K562 (cell line): Measurements from ENCODE around the gene TFE3. TPM values are rescaled to one million over a fixed set of nuclear protein-coding genes. Genes with fewer than 3 reads are reported as not detected.

Experiments
- BACH1 ChIP-seq: fragments of 200-800 bp; sonication (Bioruptor generic); IDR thresholded peaks from 2 replicates; pipeline ENCODE4 v1.6.1; 2016; ENCODE audit warnings: missing genetic modification characterization, missing compliant biosample characterization
- BCL6 ChIP-seq: fragments of 250-450 bp; sonication (Bioruptor Pico); IDR thresholded peaks from 2 replicates; pipeline ENCODE4 v1.4.0; 2020
- BRF1 ChIP-seq: IDR thresholded peaks from 3 replicates; pipeline ENCODE4 v1.6.1; 2011; ENCODE audit warnings: borderline replicate concordance, mild to moderate bottlenecking; ENCODE audit not compliant: insufficient read length; ENCODE audit errors: extremely low read depth
- C11orf30 ChIP-seq: fragments of 450-650 bp; IDR thresholded peaks from 2 replicates; pipeline ENCODE4 v1.6.1; 2016; ENCODE audit warnings: low read depth, mild to moderate bottlenecking
- CREB1 ChIP-seq, 2 experiments: sonication (generic) in 1 of 2; formaldehyde crosslinking in 1 of 2; IDR thresholded peaks; 2 replicates each; pipeline versions ENCODE4 v1.6.1 to v1.8.0; 2012 to 2022; ENCODE audit warnings: inconsistent platforms in 1 of 2, mild to moderate bottlenecking in 1 of 2, missing genetic modification reagents in 1 of 2, moderate library complexity in 1 of 2
- DDX20 ChIP-seq: fragments of 450-650 bp; IDR thresholded peaks from 2 replicates; pipeline ENCODE4 v1.6.1; 2016; ENCODE audit warnings: missing genetic modification characterization, low read depth, mild to moderate bottlenecking, missing compliant biosample characterization, moderate library complexity
- EP400 ChIP-seq: fragments of 450-650 bp; IDR thresholded peaks from 2 replicates; pipeline ENCODE4 v1.6.1; 2017; ENCODE audit warnings: antibody characterized with exemption, mild to moderate bottlenecking, moderate library complexity
- FUS ChIP-seq: fragments of 200-400 bp; formaldehyde crosslinking; optimal IDR thresholded peaks from 2 replicates; pipeline ENCODE3; 2017; ENCODE audit warnings: low read depth, low read length
- HIVEP1 ChIP-seq: fragments of 250-450 bp; sonication (Bioruptor Pico); IDR thresholded peaks from 2 replicates; pipeline ENCODE4 v1.4.0; 2020; ENCODE audit warnings: mild to moderate bottlenecking
- ILK ChIP-seq: fragments of 450-650 bp; IDR thresholded peaks from 2 replicates; pipeline ENCODE4 v1.6.1; 2016; ENCODE audit warnings: missing genetic modification characterization, low read depth, mild to moderate bottlenecking, missing compliant biosample characterization, moderate library complexity, borderline replicate concordance
- RBBP5 ChIP-seq: fragments of 200-600 bp; sonication (generic); IDR thresholded peaks from 2 replicates; pipeline ENCODE4 v1.6.1; 2012; ENCODE audit warnings: borderline replicate concordance, mild to moderate bottlenecking, low read length, control low read depth, inconsistent platforms; ENCODE audit not compliant: insufficient read depth, poor library complexity, severe bottlenecking
- RBM22 ChIP-seq: fragments of 200-400 bp; formaldehyde crosslinking; IDR thresholded peaks from 2 replicates; pipeline ENCODE4 v1.6.1; 2018; ENCODE audit warnings: low read length, low read depth; ENCODE audit not compliant: poor library complexity, severe bottlenecking
- SIX5 ChIP-seq, 2 experiments: IDR thresholded peaks; 2 replicates each; pipeline ENCODE4 v1.6.1; 2011; ENCODE audit warnings: low read length in 2 of 2, borderline replicate concordance in 1 of 2, low read depth in 1 of 2, mild to moderate bottlenecking in 1 of 2, moderate library complexity in 1 of 2; ENCODE audit not compliant: insufficient read depth in 1 of 2
- SMARCA5 ChIP-seq: fragments of 450-650 bp; IDR thresholded peaks from 2 replicates; pipeline ENCODE4 v1.6.1; 2016
- SOX6 ChIP-seq: fragments of 450-650 bp; IDR thresholded peaks from 2 replicates; pipeline ENCODE4 v1.6.1; 2014; ENCODE audit warnings: mild to moderate bottlenecking
- ZBTB1 ChIP-seq: sonication (generic); formaldehyde crosslinking; IDR thresholded peaks from 2 replicates; pipeline ENCODE4 v1.8.1; 2023; ENCODE audit warnings: missing genetic modification reagents, low read depth, mild to moderate bottlenecking, borderline replicate concordance
- ZBTB7A ChIP-seq: IDR thresholded peaks from 2 replicates; pipeline ENCODE4 v1.6.1; 2011; ENCODE audit warnings: low read depth, mild to moderate bottlenecking, low read length, moderate library complexity, borderline replicate concordance; ENCODE audit not compliant: control insufficient read depth
- ZNF644 ChIP-seq: fragments of 200-800 bp; sonication (Bioruptor generic); IDR thresholded peaks from 2 replicates; pipeline ENCODE4 v1.6.1; 2016; ENCODE audit warnings: low read depth, missing genetic modification characterization, missing compliant biosample characterization
- polyA plus RNA-seq, 8 experiments: library from polyadenylated mRNA; depleted of rRNA in 4 of 8; stranded (reverse) in 5 of 8; unstranded in 3 of 8; fragments of >200 nt; fragmentation: Nextera tagmentation in 2 of 8; fragmentation: Illumina TruSeq in 1 of 8; extraction: Ambion mirVana in 2 of 8; extraction: Trizol in 1 of 8; gene quantifications; 2 replicates each; pipeline versions ENCODE4 v1.2.1 to v1.2.3, GENCODE V29; 2011 to 2014; ENCODE audit warnings: inconsistent platforms in 1 of 8, missing spikeins in 1 of 8
- total RNA-seq, 7 experiments: library from RNA; depleted of rRNA in 6 of 7; stranded (reverse); fragments of >200 nt in 6 of 7; fragmentation: Illumina TruSeq in 2 of 7; extraction: Trizol in 2 of 7; gene quantifications; 2 replicates each; pipeline versions ENCODE4 v1.2.1 to v1.2.3, GENCODE V29; 2011 to 2021; ENCODE audit warnings: low replicate concordance in 1 of 7
- TF ChIP-seq, protein P1 (sequence below): fragments of 450-650 bp; IDR thresholded peaks from 2 replicates; pipeline ENCODE4 v1.6.1; 2016; ENCODE audit warnings: low read depth, mild to moderate bottlenecking, moderate library complexity
- TF ChIP-seq, protein P2 (sequence below), 2 experiments: fragments of 450-650 bp in 1 of 2; IDR thresholded peaks; 2 replicates each; pipeline ENCODE4 v1.6.1; 2011 to 2017; ENCODE audit warnings: low read depth in 2 of 2, antibody characterized with exemption in 1 of 2, borderline replicate concordance in 1 of 2, low read length in 1 of 2, mild to moderate bottlenecking in 1 of 2, mixed read lengths in 1 of 2; ENCODE audit not compliant: control insufficient read depth in 1 of 2
- TF ChIP-seq, protein P3 (sequence below): fragments of 250-450 bp; sonication (Bioruptor Pico); IDR thresholded peaks from 2 replicates; pipeline ENCODE4 v1.4.0; 2020; ENCODE audit warnings: borderline replicate concordance

Gene TFE3
- total and polyA plus RNA-seq, 9 of the 15 experiments (the other 6 are each of a cell fraction or from before 2014, with no cell fraction given), result 1.9 to 20.3 (median 11.9) TPM

GRCh38 chrX:49079489-49080428 is 36.6 kb upstream of the TFE3 start, which contains the start of gene WDR45 (continued):
- TF ChIP-seq, protein P1, sequence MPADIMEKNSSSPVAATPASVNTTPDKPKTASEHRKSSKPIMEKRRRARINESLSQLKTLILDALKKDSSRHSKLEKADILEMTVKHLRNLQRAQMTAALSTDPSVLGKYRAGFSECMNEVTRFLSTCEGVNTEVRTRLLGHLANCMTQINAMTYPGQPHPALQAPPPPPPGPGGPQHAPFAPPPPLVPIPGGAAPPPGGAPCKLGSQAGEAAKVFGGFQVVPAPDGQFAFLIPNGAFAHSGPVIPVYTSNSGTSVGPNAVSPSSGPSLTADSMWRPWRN, result no peak
- TF ChIP-seq RBM22 (no peak), EP400 (peak; percentile 94), ILK (tag) (no peak), SIX5 (IDR thresholded peaks at IDR 0.05; ENCODE audit: borderline replicate concordance in 1 of 2, insufficient read depth in 1 of 2, low read depth in 1 of 2, low read length in 2 of 2) (no peak), BCL6 (CRISPR knock-in tag) (no peak), ZBTB1 (CRISPR knock-in tag) (no peak), DDX20 (no peak), ZNF644 (tag) (no peak), CREB1 (IDR thresholded peaks at IDR 0.05) (peak; percentile 47; the same call in 1 of the 2 replicates), CREB1 (CRISPR knock-in tag; IDR thresholded peaks at IDR 0.05) (no peak), C11orf30 (peak; percentile 43), SMARCA5 (no peak), HIVEP1 (no peak), FUS (no peak), BACH1 (no peak), BRF1 (no peak), ZBTB7A (peak; percentile 89; the same call in 1 of the 2 replicates), RBBP5 (peak; percentile 73), SOX6 (no peak)
- TF ChIP-seq, protein P2, sequence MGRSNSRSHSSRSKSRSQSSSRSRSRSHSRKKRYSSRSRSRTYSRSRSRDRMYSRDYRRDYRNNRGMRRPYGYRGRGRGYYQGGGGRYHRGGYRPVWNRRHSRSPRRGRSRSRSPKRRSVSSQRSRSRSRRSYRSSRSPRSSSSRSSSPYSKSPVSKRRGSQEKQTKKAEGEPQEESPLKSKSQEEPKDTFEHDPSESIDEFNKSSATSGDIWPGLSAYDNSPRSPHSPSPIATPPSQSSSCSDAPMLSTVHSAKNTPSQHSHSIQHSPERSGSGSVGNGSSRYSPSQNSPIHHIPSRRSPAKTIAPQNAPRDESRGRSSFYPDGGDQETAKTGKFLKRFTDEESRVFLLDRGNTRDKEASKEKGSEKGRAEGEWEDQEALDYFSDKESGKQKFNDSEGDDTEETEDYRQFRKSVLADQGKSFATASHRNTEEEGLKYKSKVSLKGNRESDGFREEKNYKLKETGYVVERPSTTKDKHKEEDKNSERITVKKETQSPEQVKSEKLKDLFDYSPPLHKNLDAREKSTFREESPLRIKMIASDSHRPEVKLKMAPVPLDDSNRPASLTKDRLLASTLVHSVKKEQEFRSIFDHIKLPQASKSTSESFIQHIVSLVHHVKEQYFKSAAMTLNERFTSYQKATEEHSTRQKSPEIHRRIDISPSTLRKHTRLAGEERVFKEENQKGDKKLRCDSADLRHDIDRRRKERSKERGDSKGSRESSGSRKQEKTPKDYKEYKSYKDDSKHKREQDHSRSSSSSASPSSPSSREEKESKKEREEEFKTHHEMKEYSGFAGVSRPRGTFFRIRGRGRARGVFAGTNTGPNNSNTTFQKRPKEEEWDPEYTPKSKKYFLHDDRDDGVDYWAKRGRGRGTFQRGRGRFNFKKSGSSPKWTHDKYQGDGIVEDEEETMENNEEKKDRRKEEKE (IDR thresholded peaks at IDR 0.05; ENCODE audit: borderline replicate concordance in 1 of 2, control insufficient read depth in 1 of 2, low read depth in 2 of 2, low read length in 1 of 2), result peak in 1 of 2 experiments; percentile 66; a peak in 1 of 4 replicates
- TF ChIP-seq, protein P3, sequence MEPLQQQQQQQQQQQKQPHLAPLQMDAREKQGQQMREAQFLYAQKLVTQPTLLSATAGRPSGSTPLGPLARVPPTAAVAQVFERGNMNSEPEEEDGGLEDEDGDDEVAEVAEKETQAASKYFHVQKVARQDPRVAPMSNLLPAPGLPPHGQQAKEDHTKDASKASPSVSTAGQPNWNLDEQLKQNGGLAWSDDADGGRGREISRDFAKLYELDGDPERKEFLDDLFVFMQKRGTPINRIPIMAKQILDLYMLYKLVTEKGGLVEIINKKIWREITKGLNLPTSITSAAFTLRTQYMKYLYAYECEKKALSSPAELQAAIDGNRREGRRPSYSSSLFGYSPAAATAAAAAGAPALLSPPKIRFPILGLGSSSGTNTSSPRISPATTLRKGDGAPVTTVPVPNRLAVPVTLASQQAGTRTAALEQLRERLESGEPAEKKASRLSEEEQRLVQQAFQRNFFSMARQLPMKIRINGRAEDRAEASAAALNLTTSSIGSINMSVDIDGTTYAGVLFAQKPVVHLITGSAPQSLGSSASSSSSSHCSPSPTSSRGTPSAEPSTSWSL (CRISPR knock-in tag), result no peak
